ENCODE measurements around the gene KIAA1671. TPM values are rescaled to one million over a fixed set of nuclear protein-coding genes. Genes with fewer than 3 reads are reported as not detected.
A peak's percentile ranks its signal among the peaks of the same experiment; 100 is the strongest.

Gene KIAA1671
- total and polyA plus RNA-seq, 2 of the 13 experiments (the other 11 are each of a cell fraction or from before 2014, with no cell fraction given), result 13.5 to 13.6 TPM

DNA sequence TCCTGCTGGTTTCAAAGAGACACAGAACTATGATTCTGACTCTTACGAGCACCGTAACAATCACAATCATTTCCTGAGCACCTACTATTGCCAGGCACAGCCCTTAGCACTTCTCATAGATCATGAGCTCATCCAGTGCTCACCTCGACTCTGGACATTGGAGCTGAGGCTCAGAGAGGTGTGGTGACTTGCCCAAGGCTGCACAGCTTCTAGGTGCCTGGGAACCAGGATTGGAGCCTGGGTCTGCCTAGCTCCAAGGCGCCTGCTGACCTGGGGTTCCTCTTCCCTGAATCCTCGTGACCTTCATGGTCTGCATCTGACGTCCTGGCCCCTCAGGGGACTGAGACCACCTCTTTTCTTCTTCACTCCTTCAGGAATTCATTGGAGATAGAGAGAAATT, 196.5 kb downstream of the KIAA1671 start:
- H2AFZ ChIP-seq (ENCODE audit: low read length), result no peak overlapping the region
- no peak overlapping the region for H3K4me2 ChIP-seq (ENCODE audit: low read depth, low read length)
- H3K27ac ChIP-seq (ENCODE audit: extremely low read length, insufficient read depth, low read length), result no peak overlapping the region
- no peak for DNase-seq (ENCODE audit: low spot score)
- H4K20me1 ChIP-seq (ENCODE audit: insufficient read depth, low read length), result peaks cover 5% of the 10 kb centered on the region; the same call in 1 of the 2 replicates
- no peaks in the 10 kb centered on the region for H3K79me2 ChIP-seq (ENCODE audit: insufficient read depth, low read length)
- ChIA-PET CTCF (ENCODE audit: low intra/inter-chr PET ratio, low total read pairs) (no interaction called here), POLR2A (no interaction called here)
- peaks cover 11% of the 10 kb centered on the region for H3K4me1 ChIP-seq (ENCODE audit: insufficient read depth, low read length)
- 0 out of 2 replicates have a peak, but pooled peaks have one; percentile 28 for TF ChIP-seq ZMYM3 (CRISPR knock-in tag; IDR thresholded peaks at IDR 0.05)
- TF ChIP-seq NFYB (CRISPR knock-in tag; IDR thresholded peaks at IDR 0.05), result no peak
- TF ChIP-seq ZNF768 (CRISPR knock-in tag; IDR thresholded peaks at IDR 0.05), result peak; percentile 97
- TF ChIP-seq, protein P1, sequence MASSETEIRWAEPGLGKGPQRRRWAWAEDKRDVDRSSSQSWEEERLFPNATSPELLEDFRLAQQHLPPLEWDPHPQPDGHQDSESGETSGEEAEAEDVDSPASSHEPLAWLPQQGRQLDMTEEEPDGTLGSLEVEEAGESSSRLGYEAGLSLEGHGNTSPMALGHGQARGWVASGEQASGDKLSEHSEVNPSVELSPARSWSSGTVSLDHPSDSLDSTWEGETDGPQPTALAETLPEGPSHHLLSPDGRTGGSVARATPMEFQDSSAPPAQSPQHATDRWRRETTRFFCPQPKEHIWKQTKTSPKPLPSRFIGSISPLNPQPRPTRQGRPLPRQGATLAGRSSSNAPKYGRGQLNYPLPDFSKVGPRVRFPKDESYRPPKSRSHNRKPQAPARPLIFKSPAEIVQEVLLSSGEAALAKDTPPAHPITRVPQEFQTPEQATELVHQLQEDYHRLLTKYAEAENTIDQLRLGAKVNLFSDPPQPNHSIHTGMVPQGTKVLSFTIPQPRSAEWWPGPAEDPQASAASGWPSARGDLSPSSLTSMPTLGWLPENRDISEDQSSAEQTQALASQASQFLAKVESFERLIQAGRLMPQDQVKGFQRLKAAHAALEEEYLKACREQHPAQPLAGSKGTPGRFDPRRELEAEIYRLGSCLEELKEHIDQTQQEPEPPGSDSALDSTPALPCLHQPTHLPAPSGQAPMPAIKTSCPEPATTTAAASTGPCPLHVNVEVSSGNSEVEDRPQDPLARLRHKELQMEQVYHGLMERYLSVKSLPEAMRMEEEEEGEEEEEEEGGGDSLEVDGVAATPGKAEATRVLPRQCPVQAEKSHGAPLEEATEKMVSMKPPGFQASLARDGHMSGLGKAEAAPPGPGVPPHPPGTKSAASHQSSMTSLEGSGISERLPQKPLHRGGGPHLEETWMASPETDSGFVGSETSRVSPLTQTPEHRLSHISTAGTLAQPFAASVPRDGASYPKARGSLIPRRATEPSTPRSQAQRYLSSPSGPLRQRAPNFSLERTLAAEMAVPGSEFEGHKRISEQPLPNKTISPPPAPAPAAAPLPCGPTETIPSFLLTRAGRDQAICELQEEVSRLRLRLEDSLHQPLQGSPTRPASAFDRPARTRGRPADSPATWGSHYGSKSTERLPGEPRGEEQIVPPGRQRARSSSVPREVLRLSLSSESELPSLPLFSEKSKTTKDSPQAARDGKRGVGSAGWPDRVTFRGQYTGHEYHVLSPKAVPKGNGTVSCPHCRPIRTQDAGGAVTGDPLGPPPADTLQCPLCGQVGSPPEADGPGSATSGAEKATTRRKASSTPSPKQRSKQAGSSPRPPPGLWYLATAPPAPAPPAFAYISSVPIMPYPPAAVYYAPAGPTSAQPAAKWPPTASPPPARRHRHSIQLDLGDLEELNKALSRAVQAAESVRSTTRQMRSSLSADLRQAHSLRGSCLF (CRISPR knock-in tag; IDR thresholded peaks at IDR 0.05; ENCODE audit: borderline replicate concordance), result no peak
- TF ChIP-seq, protein P2, sequence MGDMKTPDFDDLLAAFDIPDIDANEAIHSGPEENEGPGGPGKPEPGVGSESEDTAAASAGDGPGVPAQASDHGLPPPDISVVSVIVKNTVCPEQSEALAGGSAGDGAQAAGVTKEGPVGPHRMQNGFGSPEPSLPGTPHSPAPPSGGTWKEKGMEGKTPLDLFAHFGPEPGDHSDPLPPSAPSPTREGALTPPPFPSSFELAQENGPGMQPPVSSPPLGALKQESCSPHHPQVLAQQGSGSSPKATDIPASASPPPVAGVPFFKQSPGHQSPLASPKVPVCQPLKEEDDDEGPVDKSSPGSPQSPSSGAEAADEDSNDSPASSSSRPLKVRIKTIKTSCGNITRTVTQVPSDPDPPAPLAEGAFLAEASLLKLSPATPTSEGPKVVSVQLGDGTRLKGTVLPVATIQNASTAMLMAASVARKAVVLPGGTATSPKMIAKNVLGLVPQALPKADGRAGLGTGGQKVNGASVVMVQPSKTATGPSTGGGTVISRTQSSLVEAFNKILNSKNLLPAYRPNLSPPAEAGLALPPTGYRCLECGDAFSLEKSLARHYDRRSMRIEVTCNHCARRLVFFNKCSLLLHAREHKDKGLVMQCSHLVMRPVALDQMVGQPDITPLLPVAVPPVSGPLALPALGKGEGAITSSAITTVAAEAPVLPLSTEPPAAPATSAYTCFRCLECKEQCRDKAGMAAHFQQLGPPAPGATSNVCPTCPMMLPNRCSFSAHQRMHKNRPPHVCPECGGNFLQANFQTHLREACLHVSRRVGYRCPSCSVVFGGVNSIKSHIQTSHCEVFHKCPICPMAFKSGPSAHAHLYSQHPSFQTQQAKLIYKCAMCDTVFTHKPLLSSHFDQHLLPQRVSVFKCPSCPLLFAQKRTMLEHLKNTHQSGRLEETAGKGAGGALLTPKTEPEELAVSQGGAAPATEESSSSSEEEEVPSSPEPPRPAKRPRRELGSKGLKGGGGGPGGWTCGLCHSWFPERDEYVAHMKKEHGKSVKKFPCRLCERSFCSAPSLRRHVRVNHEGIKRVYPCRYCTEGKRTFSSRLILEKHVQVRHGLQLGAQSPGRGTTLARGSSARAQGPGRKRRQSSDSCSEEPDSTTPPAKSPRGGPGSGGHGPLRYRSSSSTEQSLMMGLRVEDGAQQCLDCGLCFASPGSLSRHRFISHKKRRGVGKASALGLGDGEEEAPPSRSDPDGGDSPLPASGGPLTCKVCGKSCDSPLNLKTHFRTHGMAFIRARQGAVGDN (CRISPR knock-in tag; IDR thresholded peaks at IDR 0.05), result no peak
- TF ChIP-seq ZNF652 (CRISPR knock-in tag; IDR thresholded peaks at IDR 0.05; ENCODE audit: borderline replicate concordance, low read depth), result no peak
- TF ChIP-seq REL (CRISPR knock-in tag; conservative IDR thresholded peaks at IDR 0.05), result no peak
- TF ChIP-seq FOXK1 (CRISPR knock-in tag; IDR thresholded peaks at IDR 0.05; ENCODE audit: borderline replicate concordance, low read depth), result no peak
- no peak for TF ChIP-seq ZFP1 (CRISPR knock-in tag; IDR thresholded peaks at IDR 0.05)
- in situ Hi-C loops (cut with HindIII; ENCODE audit: extremely low pct_ligation_motif_present, low pct_unique_long_range_greater_than_20kb) (no loop called here), intact Hi-C loops (cut with micrococcal nuclease; ENCODE audit: unreplicated experiment) (no loop called here)
- ATAC-seq, result no peak
- no peaks in the 10 kb centered on the region for H3K9me3 ChIP-seq (ENCODE audit: low read length)
- H3K27me3 ChIP-seq (ENCODE audit: control insufficient read depth in 1 of 2, insufficient read depth in 2 of 2, low read length in 2 of 2), result no peaks in the 10 kb centered on the region
- no peak overlapping the region for H3K9ac ChIP-seq (ENCODE audit: insufficient read depth, low read depth, low read length)
- FAIRE-seq, result no peak
- H3K36me3 ChIP-seq (replicated peaks in 1 of 2; ENCODE audit: control insufficient read depth in 1 of 2, insufficient read depth in 2 of 2, low read length in 2 of 2), result peaks cover 0 to 1% of the 10 kb centered on the region in 2 experiments; a peak in 1 of 5 replicates
- 96% methylated on average over 6 of the region's 6 CpGs for WGBS (ENCODE audit: low lambda C conversion rate)
- H3K4me3 ChIP-seq (replicated peaks in 1 of 3; ENCODE audit: insufficient read depth in 1 of 3, low read depth in 2 of 3, low read length in 3 of 3), result no peak overlapping the region
- no TSS peak for BruUV-seq (replicated peaks)
